ENCODE data around the gene CD19.

CD19 gene

DNA sequence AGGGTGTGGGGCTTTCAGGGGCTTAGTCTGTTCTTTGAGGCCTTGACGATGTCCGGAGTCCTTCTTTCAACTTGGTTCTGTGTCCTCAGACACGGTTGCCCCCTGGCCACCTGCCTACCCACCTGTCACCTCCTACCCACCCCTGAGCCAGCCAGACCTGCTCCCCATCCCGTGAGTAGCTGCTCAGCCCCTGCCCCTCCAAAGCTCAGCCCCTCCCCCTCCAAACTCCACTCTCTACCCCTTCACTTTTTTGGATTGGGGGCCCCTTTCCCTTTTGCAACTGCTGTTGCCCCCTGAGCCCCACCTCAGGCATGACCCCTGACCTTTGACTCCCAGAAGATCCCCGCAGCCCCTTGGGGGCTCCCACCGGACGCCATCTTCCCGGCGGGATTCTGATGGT is 54.3 kb downstream of the CD19 start:
- H3K4me3 ChIP-seq (replicated peaks; ENCODE audit: low read depth, low read length) = no peak overlapping the region
- no peak for DNase-seq (ENCODE audit: low read depth)
- TF ChIP-seq CTCF (IDR thresholded peaks at IDR 0.05; ENCODE audit: low read length, missing control alignments) = no peak

DNA sequence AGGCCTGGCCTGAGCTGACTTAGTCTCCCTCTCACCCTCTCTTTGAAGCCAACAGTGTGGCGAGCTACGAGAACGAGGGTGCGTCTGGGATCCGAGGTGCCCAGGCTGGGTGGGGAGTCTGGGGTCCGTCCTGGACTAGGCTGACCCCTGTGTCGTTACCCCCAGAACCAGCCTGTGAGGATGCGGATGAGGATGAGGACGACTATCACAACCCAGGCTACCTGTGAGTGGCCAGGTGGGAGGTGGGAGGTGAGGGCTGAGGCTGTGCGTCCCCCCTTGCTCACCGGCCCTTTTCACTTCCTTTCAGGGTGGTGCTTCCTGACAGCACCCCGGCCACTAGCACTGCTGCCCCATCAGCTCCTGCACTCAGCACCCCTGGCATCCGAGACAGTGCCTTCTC is 54.7 kb downstream of the CD19 start:
- DNase-seq (ENCODE audit: low read depth) = no peak
- no peak for TF ChIP-seq CTCF (IDR thresholded peaks at IDR 0.05; ENCODE audit: low read length, missing control alignments)
- H3K4me3 ChIP-seq (replicated peaks; ENCODE audit: low read depth, low read length) = no peak overlapping the region

DNA sequence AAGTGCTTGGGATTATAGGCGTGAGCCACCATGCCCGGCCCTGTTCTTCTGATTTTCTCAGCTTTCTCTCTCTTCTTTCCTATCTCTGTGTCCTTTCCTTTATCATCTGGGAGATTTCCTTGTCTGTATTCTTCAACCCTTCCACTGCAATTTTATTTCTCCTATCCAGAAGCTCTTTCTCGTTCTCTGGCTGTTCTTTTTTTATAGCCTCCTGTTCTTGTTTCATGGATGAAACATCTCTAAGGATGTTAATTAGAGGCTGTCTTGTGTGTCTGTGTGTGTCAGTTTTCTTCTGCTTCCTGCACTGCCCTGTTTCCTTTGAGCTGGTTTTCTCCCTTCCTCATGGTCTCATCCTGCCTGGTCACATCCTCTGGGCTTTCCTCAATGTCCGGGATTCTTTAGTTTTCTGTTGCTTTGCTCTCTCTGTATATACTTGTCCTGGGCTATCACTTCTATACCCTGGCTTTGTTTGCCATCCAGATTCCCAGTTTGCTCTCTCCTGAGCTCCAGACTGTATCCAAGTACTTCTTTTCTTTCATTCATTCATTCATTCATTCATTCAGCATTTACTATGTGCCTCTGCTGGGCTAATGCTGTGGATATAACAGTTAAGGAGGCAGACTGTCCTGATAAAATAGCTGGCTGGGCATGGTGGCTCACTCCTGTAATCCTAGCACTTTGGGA is 55.5 kb downstream of the CD19 start:
- no peak overlapping the region for H3K4me3 ChIP-seq (replicated peaks; ENCODE audit: low read depth, low read length)
- DNase-seq (ENCODE audit: low read depth) = no peak
- TF ChIP-seq CTCF (IDR thresholded peaks at IDR 0.05; ENCODE audit: low read length, missing control alignments) = no peak

Data from fibroblast of pulmonary artery (primary cell).